Right lung (tissue), 5 donors: ENCODE measurements around the gene RAC2. TPM values are rescaled to one million over a fixed set of nuclear protein-coding genes. Genes with fewer than 3 reads are reported as not detected.
"Not testable (repeated sequence)": the region's sequence is repeated elsewhere in the genome, so short reads cannot be mapped to it uniquely, and the experiment has no call there.

ENCODE experiments used
- DNase-seq, 2 donors: peaks; one replicate each; pipeline ENCODE4 v3.0.0-alpha.2; 2013
- polyA plus RNA-seq, 5 donors: library from polyadenylated mRNA; unstranded; fragments of 120-200 nt; gene quantifications; one replicate each; pipeline versions ENCODE4 v1.2.1 to v1.2.3, GENCODE V29; 2013; ENCODE audit warnings: inconsistent platforms in 1 of 5, low replicate concordance in 1 of 5; ENCODE audit not compliant: insufficient read length in 5 of 5, insufficient read depth in 1 of 5

The RAC2 gene
- polyA plus RNA-seq, 5 donors, result 6.7 to 11.6 (median 8.1) TPM

DNA sequence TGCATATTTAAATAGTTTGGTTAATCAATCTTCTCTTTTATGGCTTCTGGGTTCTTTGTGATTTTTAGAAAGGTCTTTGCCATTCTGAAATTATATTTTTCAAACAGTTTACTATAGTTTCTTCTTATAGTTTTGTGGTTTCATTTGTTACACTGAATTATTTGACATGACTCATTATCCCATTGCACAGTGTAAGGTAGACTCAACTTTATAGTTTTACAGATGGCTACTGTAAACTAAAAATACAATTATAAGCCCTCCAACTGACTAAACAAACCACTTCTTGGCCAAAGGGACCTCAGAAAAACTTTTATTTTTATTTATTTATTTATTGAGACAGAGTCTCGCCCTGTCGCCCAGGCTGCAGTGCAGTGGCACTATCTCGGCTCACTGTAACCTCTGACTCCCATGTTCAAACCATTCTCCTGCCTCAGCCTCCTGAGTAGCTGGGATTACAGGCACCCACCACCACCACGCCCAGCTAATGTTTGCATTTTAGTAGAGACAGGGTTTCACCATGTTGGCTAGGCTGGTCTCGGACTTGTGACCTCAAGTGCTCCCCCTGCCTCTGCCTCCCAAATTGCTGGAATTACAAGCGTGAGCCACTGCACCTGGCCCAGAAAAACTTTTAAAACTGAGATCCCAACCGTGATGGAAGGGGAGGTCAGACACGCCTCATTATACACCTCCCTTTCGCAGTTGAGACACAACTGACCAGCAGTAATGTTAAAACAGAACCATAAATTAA is 14.1 kb upstream of the RAC2 start:
- DNase-seq, result no peak

- no peak for DNase-seq
Observed at GRCh38 chr22:37256075-37256726, 12.1 kb upstream of the RAC2 start.

- DNase-seq, result no peak
Observed at GRCh38 chr22:37255558-37256006, 11.5 kb upstream of the RAC2 start.

GRCh38 chr22:37254867-37255233 is 10.8 kb upstream of the RAC2 start:
- DNase-seq, result no peak

GRCh38 chr22:37254209-37254866 is 10.3 kb upstream of the RAC2 start:
- no peak for DNase-seq

DNA sequence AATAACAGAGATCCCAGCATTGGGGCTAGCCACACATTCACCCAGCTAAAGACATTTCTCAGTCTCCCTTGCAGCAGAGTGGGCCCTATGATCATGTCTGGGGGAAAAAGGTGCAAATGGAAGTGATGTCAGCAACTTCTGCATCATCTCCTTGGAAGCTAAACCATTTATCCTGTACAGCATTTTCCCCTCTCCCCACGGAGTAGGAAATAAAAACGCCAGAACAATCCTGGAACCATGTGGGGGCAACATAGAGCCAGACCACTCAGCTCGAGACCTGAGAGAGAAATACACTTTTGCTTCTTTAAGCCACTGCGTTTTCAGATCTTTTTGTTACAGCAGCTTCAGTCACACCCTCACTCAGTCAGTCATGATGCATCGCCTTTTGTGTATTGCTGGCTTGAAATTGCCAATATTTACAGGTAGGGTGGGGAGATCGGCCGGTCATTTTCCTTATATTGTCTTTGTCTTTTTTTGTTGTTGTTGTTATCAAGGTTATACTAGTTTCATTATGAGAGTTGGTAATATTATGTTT is 9.1 kb upstream of the RAC2 start:
- DNase-seq, result no peak

DNA sequence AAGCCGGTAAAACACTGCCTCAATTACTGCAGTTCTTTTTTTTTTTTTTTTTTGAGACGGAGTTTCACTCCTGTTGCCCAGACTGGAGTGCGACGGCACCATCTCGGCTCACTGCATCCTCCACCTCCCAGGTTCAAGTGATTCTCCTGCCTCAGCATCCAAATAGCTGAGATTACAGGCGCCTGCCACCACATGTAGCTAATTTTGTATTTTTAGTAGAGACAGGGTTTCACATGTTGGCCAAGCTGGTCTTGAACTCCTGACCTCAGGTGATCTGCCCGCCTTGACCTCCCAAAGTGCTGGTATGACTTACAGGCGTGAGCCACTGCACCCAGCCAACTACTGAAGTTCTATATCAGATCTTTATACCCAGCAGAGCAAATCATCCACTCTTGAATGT is 7.8 kb upstream of the RAC2 start:
- DNase-seq, result not testable (repeated sequence)

GRCh38 chr22:37249986-37250385 is 5.9 kb upstream of the RAC2 start:
- DNase-seq, result no peak

GRCh38 chr22:37248251-37248650 is 4.2 kb upstream of the RAC2 start:
- no peak for DNase-seq

- no peak for DNase-seq
Observed at GRCh38 chr22:37245740-37246139, 1.7 kb upstream of the RAC2 start.

- no peak for DNase-seq
Observed at GRCh38 chr22:37244922-37245722, 1.1 kb upstream of the RAC2 start.

DNA sequence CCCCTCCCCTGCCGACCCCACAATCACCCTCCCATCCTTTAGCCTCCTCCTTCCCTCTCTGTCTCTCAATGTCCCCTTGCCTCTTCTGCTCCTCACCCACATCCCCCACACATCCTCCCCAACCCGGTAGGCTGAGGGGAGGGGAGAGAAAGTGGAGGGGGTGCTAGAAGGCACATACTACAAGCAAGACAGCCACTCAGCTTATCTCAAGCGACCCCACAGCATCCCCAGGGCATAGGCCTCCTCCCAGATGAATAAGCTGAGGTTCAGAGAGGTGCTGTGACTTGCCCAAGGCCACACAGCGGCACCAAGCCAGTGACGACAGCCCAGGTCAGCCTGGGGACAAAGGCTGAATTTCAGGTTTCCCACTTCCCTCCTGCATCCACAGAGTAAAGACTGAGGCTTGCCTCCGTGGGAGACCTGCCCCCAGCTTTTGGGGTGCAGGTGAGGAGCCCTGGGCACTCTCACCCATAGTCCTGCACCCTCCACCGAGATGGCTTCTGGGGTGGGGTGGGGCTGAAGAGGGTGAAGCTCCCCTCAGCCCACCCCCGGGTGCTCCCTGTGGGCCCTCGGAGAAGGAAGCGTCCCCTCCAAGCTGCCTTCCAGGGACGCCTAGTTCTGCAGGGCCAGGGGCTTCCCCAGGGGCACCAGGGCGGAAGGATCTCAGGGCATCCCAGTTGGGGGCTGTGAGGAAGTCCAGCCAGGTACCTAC is 511 bp downstream of the RAC2 start:
- DNase-seq, result no peak

GRCh38 chr22:37242395-37242918 is 1.6 kb downstream of the RAC2 start:
- DNase-seq, result no peak

GRCh38 chr22:37241351-37242142 is 2.5 kb downstream of the RAC2 start:
- no peak for DNase-seq

GRCh38 chr22:37240941-37241320 is 3.1 kb downstream of the RAC2 start:
- no peak for DNase-seq

GRCh38 chr22:37240240-37240940 is 3.7 kb downstream of the RAC2 start:
- DNase-seq, result no peak

DNA sequence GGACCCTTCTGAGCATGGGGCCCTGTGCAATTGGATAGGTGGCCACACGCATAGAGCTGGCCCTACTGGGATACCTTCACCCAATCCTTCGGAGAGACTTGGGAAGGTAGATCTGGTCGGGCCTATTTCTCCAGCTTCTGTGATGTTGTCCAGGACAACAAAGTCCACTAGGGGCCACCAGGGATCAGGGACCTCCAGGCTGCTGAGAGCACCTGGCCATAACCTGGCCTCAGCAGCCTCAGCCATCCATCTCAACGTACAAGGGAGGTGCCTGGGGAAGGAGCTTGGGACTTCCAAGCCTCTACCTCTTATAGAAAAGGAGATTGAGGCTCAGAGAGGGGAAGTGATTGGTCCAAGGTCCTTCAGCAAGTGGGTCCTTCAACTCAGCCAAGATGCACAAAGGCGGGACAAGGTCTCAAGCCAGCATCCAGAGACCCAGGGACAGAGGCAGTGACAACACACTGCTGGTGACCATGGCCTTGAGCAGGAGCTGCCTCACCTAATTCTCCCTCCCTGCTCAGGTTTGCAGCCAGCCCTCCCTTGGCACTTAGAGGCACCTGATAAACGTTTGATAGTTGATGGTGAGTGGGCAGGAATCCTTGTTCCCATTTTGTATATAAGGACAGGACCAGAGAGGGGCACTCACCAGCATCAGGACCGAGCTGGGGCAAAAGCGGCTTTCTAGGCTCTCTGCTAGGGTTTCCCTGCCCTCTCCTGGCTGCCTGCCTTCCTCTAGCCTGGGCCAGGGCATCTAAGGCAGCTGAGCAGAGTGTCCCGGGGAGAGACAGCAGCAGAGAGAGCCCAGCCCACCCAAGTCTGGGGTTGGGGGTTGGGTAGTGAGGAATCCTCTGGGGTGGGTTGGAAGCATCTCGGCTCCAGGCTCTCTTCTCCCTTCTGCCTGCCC is 4.5 kb downstream of the RAC2 start:
- no peak for DNase-seq
